Measurements from ENCODE around the gene SELENOP. TPM values are rescaled to one million over a fixed set of nuclear protein-coding genes. Genes with fewer than 3 reads are reported as not detected.
"Not testable (repeated sequence)": the region's sequence is repeated elsewhere in the genome, so short reads cannot be mapped to it uniquely, and the experiment has no call there.

SELENOP gene
- total RNA-seq, 1 donor from 2014 or later: 85.3 TPM

DNA sequence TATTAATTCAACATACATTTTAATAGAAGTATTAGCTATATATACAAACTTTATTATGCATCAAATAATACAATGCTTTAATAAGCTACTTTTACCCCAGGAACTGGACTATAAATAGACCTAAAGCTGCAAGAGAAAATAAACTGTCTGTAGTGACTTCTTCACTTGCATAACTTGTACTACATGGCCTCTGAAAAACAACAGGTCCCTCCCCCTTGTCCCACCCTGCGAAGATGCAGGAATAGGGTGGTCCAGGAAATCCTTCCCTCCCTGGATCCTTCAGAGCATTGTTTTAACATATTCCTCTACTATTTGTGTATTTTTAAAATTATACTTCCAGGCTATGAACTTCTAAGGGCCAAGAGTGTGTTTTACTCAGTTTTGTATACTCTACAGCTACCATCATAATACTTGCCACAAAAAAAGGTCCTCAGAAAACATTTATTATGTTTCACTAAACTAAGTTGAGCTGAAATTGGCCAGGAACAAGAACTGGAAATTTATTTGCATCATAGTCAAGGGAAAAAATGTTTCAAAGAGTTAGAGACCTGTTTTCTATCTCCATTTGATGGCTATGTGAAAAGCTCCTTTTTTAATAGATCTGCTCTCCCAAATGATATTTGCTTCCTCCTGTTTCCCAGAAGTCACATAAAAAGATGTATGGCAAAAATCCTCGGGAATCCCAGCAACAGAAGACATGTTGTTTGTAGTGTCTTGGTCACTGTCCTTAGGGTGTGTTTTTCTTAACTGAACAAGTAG is 15.2 kb upstream of the SELENOP start:
- no peak overlapping the region for H3K27ac Mint-ChIP-seq
- no peak for DNase-seq (ENCODE audit: low spot score, unreplicated experiment)
- H3K36me3 Mint-ChIP-seq (ENCODE audit: insufficient read depth): no peaks in the 10 kb centered on the region
- H3K9me3 Mint-ChIP-seq (ENCODE audit: low read depth): no peaks in the 10 kb centered on the region
- TF ChIP-seq, protein P1, sequence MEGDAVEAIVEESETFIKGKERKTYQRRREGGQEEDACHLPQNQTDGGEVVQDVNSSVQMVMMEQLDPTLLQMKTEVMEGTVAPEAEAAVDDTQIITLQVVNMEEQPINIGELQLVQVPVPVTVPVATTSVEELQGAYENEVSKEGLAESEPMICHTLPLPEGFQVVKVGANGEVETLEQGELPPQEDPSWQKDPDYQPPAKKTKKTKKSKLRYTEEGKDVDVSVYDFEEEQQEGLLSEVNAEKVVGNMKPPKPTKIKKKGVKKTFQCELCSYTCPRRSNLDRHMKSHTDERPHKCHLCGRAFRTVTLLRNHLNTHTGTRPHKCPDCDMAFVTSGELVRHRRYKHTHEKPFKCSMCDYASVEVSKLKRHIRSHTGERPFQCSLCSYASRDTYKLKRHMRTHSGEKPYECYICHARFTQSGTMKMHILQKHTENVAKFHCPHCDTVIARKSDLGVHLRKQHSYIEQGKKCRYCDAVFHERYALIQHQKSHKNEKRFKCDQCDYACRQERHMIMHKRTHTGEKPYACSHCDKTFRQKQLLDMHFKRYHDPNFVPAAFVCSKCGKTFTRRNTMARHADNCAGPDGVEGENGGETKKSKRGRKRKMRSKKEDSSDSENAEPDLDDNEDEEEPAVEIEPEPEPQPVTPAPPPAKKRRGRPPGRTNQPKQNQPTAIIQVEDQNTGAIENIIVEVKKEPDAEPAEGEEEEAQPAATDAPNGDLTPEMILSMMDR (IDR thresholded peaks at IDR 0.05; ENCODE audit: unreplicated experiment): no peak
- H3K4me3 Mint-ChIP-seq (ENCODE audit: low read depth): no peak overlapping the region
- peaks cover 3% of the 10 kb centered on the region for H3K4me1 Mint-ChIP-seq (ENCODE audit: low read depth)
- no peaks in the 10 kb centered on the region for H3K27me3 Mint-ChIP-seq

DNA sequence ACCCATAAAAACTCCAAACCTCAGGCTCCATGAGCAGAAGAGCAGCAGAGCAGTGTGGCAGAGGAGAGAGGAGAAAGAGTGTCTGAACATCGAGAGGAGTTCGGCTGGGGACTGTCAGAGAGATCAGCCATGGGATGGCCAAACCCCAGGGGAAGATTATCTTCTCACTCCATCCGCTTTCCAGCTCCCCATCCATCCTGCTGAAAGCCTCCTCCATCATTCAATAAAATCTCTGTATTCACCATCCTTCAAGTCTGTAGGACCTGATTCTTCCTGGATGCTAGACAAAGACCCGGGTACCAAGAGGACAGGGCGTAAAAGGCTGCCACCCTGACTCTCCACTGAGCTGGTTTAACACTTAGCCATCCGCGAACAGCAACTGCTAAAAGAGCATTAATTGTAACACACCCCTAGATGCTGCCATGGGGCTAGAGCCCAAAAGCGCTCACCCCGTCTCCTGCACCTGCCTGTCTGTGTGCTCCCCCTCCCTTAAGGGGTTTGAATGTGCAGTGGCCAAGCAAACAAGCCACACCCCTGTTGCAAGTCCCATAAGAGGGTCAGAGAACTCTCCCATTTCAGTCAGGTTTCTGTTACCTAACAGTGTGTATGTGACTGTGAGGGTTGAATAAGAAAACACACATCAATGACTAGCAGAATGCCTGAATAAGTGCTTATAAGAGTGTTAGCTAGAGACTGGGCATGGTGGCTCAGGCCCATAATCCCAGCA is 13.9 kb upstream of the SELENOP start:
- Mint-ChIP-seq H3K27ac (no peak overlapping the region), H3K4me1 (ENCODE audit: low read depth) (peaks cover 3% of the 10 kb centered on the region), H3K9me3 (ENCODE audit: low read depth) (no peaks in the 10 kb centered on the region), H3K36me3 (ENCODE audit: insufficient read depth) (no peaks in the 10 kb centered on the region), H3K27me3 (no peaks in the 10 kb centered on the region), H3K4me3 (ENCODE audit: low read depth) (no peak overlapping the region)
- TF ChIP-seq, protein P1 (IDR thresholded peaks at IDR 0.05; ENCODE audit: unreplicated experiment): no peak
- no peak for DNase-seq (ENCODE audit: low spot score, unreplicated experiment)

DNA sequence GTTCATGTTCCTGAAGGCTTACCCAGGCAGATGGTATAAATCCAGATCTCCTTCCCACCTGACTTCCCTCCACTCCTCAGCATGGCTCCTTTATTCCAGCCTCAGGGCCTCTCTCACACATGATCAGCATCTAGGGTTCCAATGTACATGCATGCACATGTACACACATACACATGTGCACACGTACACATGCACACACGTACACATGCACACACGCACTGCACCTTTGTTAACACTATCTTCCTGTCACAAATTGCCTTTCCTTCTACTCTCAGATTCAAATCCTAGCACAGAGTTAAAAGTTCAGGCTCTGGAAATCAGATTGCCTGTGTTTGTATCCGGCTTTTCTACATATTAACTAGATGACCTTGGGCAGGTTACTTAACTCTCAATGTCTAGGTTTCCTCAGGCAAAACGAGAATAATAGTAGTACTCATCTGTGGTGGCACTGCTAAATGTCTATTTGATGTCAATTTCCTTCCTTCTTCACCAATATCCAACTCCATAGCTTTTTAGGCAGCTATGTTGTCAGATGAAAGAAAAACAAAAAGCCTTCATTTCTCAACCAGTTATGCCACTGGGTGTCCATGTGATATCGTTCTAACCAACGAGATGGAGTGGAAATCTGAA is 12.8 kb upstream of the SELENOP start:
- H3K27ac Mint-ChIP-seq: no peak overlapping the region
- DNase-seq (ENCODE audit: low spot score, unreplicated experiment): no peak
- H3K9me3 Mint-ChIP-seq (ENCODE audit: low read depth): no peaks in the 10 kb centered on the region
- H3K4me3 Mint-ChIP-seq (ENCODE audit: low read depth): no peak overlapping the region
- TF ChIP-seq, protein P1 (IDR thresholded peaks at IDR 0.05; ENCODE audit: unreplicated experiment): no peak
- no peaks in the 10 kb centered on the region for H3K27me3 Mint-ChIP-seq
- H3K4me1 Mint-ChIP-seq (ENCODE audit: low read depth): peaks cover 3% of the 10 kb centered on the region
- H3K36me3 Mint-ChIP-seq (ENCODE audit: insufficient read depth): no peaks in the 10 kb centered on the region

DNA sequence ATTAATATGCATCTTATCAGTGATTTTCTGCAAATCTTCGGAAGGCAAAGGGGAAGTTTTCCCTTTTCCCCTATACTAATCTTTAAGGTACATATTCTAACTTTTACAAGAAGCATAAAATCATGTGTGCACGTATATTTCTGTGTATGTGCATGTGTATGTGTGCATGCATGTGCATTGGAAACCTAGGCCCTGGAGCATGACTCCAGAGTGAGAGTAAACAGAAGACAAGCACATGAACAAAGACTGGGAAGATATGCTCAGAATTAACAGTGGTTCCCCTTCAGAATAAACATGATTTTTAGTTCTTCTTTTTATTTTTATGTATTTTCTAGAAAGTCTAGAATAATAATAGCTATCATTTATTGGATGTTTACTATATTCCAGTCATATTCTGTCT is 10.9 kb upstream of the SELENOP start:
- peaks cover 3% of the 10 kb centered on the region for H3K4me1 Mint-ChIP-seq (ENCODE audit: low read depth)
- no peaks in the 10 kb centered on the region for H3K27me3 Mint-ChIP-seq
- no peaks in the 10 kb centered on the region for H3K36me3 Mint-ChIP-seq (ENCODE audit: insufficient read depth)
- H3K4me3 Mint-ChIP-seq (ENCODE audit: low read depth): no peak overlapping the region
- DNase-seq (ENCODE audit: low spot score, unreplicated experiment): no peak
- TF ChIP-seq, protein P1 (IDR thresholded peaks at IDR 0.05; ENCODE audit: unreplicated experiment): no peak
- H3K9me3 Mint-ChIP-seq (ENCODE audit: low read depth): no peaks in the 10 kb centered on the region
- no peak overlapping the region for H3K27ac Mint-ChIP-seq

DNA sequence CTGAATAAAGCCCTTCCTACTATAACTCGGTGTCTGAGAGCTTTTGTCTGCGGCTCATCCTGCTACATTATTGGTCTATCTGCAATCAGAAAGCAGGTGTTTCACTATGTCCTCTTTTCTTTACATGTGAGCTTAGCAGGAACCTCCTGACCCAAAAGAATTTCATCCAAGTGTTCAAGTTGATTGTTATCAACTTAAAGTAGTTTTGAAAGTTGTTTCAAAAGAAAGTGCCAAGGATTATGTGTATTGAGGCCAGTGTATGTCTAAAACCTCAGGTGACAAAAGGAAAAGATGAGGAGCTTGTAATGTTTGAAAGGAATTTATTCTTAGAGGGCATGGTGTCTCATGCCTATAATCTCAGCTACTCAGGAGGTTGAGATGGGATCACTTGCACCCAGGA is 8.1 kb upstream of the SELENOP start:
- DNase-seq (ENCODE audit: low spot score, unreplicated experiment): no peak
- H3K27me3 Mint-ChIP-seq: no peaks in the 10 kb centered on the region
- H3K36me3 Mint-ChIP-seq (ENCODE audit: insufficient read depth): no peaks in the 10 kb centered on the region
- H3K9me3 Mint-ChIP-seq (ENCODE audit: low read depth): no peaks in the 10 kb centered on the region
- TF ChIP-seq, protein P1 (IDR thresholded peaks at IDR 0.05; ENCODE audit: unreplicated experiment): no peak
- peaks cover 3% of the 10 kb centered on the region for H3K4me1 Mint-ChIP-seq (ENCODE audit: low read depth)
- H3K4me3 Mint-ChIP-seq (ENCODE audit: low read depth): no peak overlapping the region
- no peak overlapping the region for H3K27ac Mint-ChIP-seq

DNA sequence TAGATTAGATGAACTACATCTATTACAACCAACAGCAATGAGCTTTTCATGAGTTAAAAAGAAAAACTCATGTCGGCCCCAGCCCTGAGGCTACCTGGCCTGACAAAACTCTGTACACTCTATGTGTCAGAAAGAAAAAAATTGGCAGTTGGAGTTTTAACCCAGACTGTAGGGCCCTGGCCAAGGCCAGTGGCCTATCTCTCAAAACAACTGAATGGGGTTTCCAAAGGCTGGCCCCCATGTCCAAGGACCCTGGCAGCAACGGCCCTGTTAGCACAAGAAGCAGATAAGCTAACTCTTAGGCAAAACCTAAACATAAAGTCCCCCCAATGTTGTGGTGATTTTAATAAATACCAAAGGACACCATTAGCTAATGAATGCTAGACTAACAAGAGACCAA is 4.9 kb upstream of the SELENOP start:
- not testable (repeated sequence) for DNase-seq (ENCODE audit: low spot score, unreplicated experiment)

More for the DNA sequence above, 4.9 kb upstream of the SELENOP start:
- H3K4me1 Mint-ChIP-seq (ENCODE audit: low read depth): peaks cover 16% of the 10 kb centered on the region
- H3K9me3 Mint-ChIP-seq (ENCODE audit: low read depth); H3K36me3 Mint-ChIP-seq (ENCODE audit: insufficient read depth); H3K27ac Mint-ChIP-seq; H3K4me3 Mint-ChIP-seq (ENCODE audit: low read depth); H3K27me3 Mint-ChIP-seq: not testable (repeated sequence)
